SK-N-MC (cell line): ENCODE measurements around the gene IPP.

Experiments used
- EZH2 ChIP-seq: fragments of 200-600 bp; sonication (generic); IDR thresholded peaks from one replicate; pipeline ENCODE4 v1.6.1; 2017; ENCODE audit warnings: antibody characterized with exemption
- FOXP2 ChIP-seq: optimal IDR thresholded peaks from 2 replicates; pipeline ENCODE3; 2011; ENCODE audit warnings: mild to moderate bottlenecking, moderate library complexity; ENCODE audit not compliant: insufficient read depth; ENCODE audit errors: extremely low read length, control extremely low read depth
- POLR2AphosphoS5 ChIP-seq: IDR thresholded peaks from 2 replicates; pipeline ENCODE4 v1.6.1; 2012; ENCODE audit warnings: mild to moderate bottlenecking, low read depth, low read length, borderline replicate concordance

GRCh38 chr1:45684402-45684801 is 66.1 kb downstream of the IPP start:
- TF ChIP-seq EZH2 (no peak), POLR2AphosphoS5 (no peak), FOXP2 (no peak)
